GM19452 (cell line): Measurements from ENCODE around the gene SPDYE4.

Source experiments
- ATAC-seq: cut with Tn5 transposase; IDR thresholded peaks from one replicate; pipeline ENCODE4 v1.9.1; 2021; ENCODE audit not compliant: unreplicated experiment

SPDYE4 gene

DNA sequence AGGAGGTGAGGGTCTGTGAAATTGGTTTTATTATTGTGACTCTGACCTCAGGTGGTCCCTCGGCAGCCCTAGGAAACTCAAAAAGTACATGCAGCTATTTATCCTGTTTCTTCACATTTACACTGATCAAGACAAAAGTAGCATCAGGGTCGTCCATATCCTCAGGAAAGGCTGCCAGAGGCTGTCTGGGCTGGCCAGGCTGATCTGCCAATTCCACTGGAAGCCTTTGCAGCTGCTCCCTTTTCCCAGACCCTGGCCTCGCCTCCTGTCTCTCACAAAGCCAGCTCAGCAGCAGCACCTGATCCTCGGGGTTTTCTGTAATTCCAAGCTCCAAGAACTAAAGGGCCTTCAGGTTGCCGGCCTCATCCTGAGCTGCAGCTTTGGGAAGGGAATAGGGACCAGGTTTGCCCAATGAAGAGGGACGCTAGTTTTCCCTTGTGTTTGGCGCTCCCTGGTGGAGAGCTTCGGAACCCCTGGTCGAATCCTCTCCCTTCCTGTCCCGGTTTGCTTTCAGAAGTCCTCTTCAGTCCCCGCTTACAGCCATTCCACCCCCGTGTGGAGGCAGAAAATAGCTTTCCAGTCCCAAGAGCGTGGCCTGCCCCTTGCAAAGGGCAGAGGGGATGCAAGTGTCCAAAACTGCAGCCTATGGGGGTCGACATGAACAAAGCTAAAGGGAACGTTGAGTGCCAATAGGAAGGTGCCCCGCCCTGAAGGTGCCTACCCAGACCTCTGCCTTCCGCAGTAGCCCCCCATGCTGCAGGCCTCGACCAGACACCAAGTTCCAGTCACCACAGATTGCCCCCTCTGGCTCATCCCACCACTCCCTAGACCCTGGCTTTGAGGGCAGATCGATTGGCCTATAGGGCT lies 27.4 kb upstream of the SPDYE4 start:
- no peak for ATAC-seq

GRCh38 chr17:8782176-8782575 lies 23.8 kb upstream of the SPDYE4 start:
- ATAC-seq: no peak

- no peak for ATAC-seq
Observed at GRCh38 chr17:8781776-8782175, 23.4 kb upstream of the SPDYE4 start.

- ATAC-seq: no peak
Observed at GRCh38 chr17:8776881-8777280, 18.5 kb upstream of the SPDYE4 start.

DNA sequence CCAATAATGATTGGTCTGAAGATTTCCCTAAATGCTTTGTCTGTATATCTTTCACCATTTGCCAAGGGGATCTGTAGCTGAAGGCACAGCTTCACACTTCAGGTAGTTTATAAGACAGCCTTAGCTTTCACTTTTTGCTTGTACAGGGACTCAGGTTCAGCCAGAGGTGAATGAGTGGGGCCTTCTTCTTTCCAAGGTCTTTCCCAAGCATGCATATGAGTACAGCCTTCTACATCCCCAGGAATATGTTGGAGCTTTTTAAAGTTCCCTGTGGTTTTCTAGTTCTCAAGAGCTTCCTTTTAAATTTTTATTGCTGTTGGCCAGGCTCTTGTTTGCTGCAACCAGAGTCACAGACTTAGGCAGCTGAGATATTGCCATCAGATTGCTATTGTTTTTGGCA lies 17.9 kb upstream of the SPDYE4 start:
- ATAC-seq: no peak

DNA sequence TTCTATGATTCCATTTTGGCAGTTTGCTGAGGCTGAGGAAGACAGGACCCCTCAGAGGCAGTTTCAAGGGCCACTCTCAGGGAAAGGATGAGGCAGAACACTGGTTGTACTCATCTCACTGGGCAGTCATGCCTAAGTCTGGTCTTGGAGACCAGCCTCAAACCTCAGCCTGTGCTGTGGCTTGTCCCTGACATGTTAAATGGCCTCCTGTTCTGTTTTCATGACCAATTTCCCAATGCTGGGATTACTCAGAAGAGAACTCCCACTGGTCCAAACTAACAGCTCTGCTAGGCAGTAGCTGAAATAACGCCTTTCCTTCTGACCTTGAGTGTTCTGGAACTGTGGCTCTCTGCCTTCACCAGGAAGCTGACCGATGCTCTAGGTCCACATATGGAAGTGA lies 8.4 kb upstream of the SPDYE4 start:
- ATAC-seq: no peak

DNA sequence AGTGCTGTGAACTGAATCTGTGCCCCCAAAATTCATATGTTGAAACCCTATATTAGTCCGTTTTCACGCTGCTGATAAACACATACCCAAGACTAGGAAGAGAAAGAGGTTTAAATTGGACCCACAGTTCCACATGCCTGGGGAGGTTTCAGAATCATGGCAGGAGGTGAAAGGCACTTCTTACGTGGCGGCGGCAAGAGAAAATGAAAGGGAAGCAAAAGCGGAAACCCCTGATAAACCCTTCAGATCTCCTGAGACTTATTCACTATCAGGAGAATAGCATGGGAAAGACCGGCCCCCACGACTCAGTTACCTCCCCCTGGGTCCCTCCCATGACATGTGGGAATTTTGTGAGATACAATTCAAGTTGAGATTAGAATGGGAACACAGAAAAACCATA lies 3.7 kb upstream of the SPDYE4 start:
- no peak for ATAC-seq

- ATAC-seq: no peak
Observed at GRCh38 chr17:8757189-8757588, 1.2 kb downstream of the SPDYE4 start.

GRCh38 chr17:8755590-8756255 lies 2.6 kb downstream of the SPDYE4 start:
- ATAC-seq: no peak

DNA sequence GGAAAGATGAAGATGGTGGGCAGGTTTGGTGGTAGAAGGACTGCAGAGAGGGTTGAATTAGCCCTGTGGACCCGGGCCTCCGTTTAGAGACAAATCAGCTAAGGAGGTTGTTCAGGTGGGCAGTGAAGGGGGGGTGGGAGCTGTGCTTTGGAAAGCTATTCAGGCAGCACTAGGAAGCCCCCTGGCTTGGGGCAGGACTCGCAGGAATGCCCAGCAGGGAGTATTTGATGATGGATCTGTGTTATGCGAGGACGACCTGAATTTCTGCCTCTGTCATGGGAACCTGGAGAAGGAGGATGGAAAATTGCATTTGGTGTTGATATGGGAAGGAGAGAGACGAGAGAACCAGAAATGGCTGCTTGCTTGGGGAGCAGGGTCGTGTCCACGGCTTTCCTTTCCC lies 3.5 kb downstream of the SPDYE4 start:
- no peak for ATAC-seq

GRCh38 chr17:8753976-8754440 lies 4.3 kb downstream of the SPDYE4 start:
- no peak for ATAC-seq

DNA sequence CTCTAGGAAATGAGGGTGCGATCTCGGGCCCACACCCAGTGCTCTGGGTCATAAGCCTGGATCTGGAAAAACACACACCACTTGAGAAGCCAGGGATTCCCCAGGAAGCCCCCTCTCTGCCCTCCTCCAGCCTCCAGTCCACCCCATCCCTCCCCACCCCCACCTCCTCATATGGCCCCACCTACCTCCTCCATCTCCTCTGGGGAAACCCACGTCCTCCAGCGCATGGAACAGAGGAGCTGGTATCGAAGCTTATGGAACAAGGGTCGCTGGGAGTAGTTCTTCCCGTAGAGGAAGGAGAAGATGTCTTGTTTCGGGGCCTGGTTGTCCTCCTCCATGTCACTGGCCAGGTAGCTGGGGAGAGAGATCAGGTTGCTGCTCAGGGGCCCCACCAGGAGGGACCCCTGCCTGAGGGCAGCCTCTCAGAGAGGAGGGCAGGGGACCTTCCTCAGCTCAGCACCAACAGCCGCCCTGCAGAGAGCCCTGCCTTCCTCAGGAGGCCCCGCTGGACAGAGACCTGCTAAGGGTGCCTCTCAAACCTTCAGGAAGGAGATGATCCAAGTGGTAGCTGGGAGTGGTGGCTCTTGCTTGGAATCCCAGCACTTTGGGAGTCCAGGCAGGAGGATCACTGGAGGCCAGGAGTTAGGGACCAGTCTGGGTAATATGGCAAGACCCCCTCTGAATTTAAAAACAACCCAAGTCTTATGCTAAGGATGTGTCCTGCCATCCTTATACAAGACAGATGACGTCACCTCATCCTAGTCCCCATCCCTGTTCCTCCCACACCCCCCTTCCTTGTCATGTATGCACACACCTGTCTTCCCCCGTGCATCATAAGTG lies 5.0 kb downstream of the SPDYE4 start:
- ATAC-seq: no peak

GRCh38 chr17:8749616-8750015 lies 8.7 kb downstream of the SPDYE4 start:
- ATAC-seq: no peak

DNA sequence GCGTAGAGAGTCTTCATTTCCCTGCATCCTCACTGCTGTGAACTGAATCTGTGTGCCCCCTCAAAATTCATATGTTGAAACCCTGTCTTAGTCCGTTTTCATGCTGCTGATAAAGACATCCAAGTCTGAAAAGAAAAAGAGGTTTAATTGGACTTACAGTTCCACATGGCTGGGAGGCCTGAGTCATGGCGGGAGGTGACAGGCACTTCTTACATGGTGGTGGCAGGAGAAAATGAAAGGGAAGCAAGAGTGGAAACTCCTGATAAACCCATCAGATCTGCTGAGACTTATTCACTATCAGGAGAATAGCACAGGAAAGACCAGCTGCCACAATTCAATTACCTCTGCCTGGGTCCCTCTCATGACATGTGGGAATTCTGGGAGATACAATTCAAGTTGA lies 10.6 kb downstream of the SPDYE4 start:
- ATAC-seq: no peak

- ATAC-seq: no peak
Observed at GRCh38 chr17:8746501-8747236, 11.7 kb downstream of the SPDYE4 start.

GRCh38 chr17:8745586-8746500 lies 12.5 kb downstream of the SPDYE4 start:
- peak; percentile 78 for ATAC-seq

- no peak for ATAC-seq
Observed at GRCh38 chr17:8744086-8744785, 14.1 kb downstream of the SPDYE4 start.

DNA sequence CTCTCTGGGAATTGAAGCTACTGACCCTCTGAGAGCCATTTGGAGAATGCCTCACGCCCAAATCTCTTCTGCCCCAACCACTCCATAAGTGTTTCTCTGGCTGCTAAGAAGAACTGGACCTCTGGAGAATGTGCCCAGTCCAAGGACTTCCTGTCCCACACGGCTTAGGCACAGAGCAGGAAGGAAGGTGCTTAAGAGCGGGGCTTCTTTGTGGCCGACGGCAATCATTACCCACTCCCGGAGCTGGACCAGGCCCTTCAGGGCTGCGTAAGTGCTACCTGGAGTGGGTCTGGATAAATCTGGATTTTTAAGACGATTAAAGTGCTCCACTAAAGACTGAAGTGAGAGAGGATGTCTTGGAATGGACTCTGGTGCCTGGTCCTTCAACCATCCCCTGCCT lies 15.5 kb downstream of the SPDYE4 start:
- ATAC-seq: no peak

- no peak for ATAC-seq
Observed at GRCh38 chr17:8742274-8742673, 16.1 kb downstream of the SPDYE4 start.
